GM19452 (cell line): Measurements from ENCODE around the gene ZNF256.

Experiments
- ATAC-seq: cut with Tn5 transposase; IDR thresholded peaks from one replicate; pipeline ENCODE4 v1.9.1; 2021; ENCODE audit not compliant: unreplicated experiment

ZNF256 gene

DNA sequence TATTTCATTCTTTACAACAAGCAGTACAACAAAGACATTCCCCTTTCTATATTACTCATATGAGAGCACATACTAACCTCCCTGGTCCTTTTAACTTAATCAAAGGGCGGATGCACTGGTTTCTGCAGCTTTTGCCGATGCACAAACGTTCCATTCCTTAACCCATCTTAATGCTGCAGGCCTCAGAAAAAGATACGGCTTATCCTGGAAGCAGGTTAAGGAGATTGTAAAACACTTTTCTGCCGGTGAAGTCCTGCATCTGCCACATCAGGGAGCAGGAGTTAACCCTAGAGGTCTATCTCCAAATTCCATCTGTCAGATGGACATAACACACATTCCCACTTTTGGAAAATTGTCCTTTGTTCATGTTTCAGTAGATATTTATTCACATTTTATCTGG, 47.2 kb downstream of the ZNF256 start:
- no peak for ATAC-seq
